Activated T-helper 9 cell treated with anti-CD3 and anti-CD28 coated beads, Interleukin-2, amount 50 U/mL, for 16 hours (primary cell): ENCODE measurements around the gene TFR2.
A peak's percentile ranks its signal among the peaks of the same experiment; 100 is the strongest.

ENCODE experiments used
- DNase-seq: peaks from one replicate; pipeline ENCODE4 v3.0.0-alpha.2; 2020; ENCODE audit warnings: low read depth

Gene TFR2

DNA sequence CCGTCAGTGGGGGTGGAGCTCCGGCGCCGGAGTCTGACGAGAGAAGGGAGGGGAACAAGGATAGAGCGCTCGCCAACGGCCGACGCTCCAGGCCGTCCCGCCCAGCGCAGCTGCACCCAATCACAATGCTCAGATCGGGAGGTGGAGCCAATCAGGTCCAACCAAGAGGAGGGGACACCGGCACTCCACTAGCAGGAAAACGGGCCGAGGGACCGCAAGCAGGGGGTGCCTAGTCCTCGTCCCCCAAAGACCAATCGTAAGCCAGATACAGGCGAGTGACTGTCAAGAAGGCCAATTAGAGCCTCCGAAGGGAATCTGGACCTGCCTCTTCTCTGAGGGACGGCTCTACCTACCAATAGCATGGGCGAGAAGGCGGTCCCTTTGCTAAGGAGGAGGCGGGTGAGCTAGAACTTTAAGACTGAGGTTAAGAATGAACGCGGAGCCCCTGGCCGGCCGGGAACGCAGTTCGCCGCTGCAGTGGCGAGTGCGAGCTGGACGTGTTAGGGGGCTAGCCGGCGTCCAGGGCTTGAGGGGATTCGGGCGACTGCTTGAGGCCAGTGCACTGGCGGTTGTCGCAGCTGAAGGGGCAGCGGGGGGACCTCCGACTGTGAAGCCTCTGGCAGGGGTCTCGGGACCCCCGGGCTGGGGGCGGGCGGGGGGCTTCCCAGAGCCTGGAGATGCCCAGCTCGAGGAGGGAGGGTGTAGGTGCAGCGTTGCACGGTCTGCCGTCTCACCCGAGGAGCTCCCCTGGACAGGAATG lies 54.9 kb downstream of the TFR2 start, which contains the start of gene FBXO24:
Gene FBXO24, plus strand, starts transcription at position 63 of the 760 bp plus-strand sequence. Its CDS starts 298 bp downstream, at position 361.
- peak; percentile 99 for DNase-seq

DNA sequence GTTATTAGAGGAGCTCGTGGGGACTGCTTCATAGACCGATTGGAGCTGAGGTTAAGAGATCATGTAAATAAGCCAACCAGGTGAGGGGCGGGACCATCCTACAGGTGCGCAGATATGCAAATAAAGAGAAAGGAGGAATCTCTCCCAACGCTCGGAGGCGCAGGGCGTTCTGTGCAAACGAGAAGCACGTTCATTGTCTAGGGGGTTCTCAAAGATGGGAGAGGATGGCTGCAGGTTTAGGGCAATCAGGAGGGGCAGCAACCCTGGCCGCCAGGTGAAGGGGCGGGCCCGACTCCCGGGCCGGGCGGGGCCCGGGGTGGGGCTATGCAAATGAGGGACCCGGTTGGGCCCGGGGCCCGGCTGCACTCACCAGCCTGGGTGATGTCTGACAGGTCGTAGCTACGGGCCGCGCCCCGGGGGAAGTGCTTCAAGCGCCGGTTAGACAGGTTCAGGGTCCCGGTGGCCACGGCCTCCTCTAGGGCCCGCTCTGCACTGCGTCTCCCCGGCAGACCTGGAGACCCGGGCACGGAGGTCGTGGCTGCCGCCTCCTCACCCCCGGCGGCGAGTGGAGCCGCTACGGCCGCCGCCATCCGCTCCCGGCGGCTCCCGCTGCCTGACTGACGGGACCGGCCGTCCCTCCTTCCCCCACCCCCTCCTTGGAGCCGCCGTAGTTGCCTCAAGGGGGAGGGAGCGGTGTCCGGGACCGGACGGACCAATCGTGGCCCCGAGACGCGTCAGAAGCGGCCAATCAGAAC lies 55.7 kb downstream of the TFR2 start, which contains the start of gene LRCH4:
Gene LRCH4, minus strand, starts transcription at position 619 of the 755 bp plus-strand sequence. Its CDS starts 29 bp downstream, at position 590.
- peak; percentile 50 for DNase-seq

DNA sequence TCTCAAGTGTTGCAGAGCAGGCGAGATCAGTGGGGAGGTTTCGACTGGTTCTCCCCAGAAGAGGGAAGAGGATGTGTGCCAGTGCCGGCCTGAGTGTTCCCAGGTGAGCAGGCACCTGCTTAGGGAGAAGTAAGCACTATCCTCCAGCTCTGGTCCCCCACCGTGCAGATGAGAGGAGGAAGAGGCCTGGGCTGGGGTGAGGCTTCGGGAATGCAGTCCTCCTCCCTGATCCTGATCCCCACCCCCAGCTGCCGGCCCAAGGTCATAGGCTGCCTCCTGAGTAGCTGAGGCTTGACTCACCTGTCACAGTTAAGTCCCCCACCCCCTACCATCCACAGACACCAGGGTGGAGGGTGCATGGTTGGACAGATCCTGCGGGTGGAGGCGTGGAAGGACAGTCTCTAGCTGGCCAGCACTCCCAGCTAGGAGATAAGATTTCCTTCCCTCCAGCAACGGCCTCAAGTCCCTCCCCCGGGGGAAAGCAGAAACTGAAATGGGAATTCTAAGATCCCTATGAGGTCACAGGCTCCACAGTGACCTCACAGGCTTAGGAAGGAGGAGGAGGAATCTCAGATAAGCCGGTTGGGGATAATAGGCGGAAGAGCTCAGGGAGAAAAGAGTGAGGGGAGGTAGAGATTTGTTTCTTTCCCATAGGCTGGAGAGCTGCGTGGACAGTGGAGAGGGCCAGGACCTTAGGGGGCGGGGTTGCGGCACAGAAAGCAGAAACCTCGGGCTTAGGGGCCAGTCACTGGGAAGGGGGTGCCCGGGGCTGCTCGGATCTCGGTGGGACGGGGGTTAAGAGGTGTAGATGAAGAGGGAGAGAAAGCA lies 56.5 kb downstream of the TFR2 start:
- DNase-seq, result no peak

- DNase-seq, result no peak
These were observed 57.2 kb downstream of the TFR2 start for GRCh38 chr7:100584054-100584682.

GRCh38 chr7:100583132-100584053 lies 58.0 kb downstream of the TFR2 start:
- peak; percentile 43 for DNase-seq

DNA sequence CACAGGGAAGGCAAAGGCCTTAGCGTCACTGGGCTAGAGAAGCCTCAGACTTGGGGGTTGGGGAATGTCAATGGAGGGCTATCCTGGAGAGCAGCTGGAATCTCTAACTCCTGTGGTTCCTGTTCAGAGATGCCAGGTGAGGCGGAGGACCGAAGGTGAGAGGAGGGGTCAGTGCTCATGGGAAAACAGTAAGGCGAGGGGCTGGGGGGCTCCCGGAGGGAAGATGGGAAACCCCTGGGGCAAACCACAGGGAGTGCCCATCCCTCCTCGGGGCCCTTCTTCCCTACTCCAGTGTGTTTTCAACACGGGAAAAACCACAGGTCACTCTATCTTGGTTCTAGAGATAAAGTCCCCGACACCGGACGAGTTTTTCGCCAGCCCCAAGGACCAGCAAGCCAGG lies 58.7 kb downstream of the TFR2 start:
- no peak for DNase-seq

DNA sequence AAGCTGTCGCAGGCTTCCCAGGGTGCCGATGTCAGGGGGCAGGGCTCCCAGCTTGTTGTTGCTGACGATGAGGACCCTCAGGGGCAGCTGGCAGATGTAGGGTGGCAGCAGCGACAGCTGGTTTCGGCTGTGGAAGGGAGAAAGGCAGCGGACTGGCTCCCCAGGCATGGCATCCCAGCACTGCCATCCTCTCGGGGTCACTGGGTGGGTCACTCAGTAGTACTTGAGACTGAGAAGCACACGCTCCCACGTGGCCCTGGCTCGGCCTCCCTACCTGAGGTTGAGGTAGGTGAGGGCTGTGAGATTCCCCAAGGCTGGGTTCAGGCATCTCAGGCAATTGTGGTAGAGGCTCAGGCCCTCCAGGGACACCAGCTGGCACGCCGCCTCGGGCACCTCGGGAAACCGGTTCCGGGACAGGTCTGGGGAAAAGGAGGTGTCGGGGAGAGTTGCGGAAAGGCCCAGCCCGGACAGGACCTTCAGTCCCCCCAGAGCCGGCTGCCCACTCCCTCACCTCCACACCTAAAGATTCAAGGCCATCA lies 59.2 kb downstream of the TFR2 start:
- DNase-seq, result no peak

DNA sequence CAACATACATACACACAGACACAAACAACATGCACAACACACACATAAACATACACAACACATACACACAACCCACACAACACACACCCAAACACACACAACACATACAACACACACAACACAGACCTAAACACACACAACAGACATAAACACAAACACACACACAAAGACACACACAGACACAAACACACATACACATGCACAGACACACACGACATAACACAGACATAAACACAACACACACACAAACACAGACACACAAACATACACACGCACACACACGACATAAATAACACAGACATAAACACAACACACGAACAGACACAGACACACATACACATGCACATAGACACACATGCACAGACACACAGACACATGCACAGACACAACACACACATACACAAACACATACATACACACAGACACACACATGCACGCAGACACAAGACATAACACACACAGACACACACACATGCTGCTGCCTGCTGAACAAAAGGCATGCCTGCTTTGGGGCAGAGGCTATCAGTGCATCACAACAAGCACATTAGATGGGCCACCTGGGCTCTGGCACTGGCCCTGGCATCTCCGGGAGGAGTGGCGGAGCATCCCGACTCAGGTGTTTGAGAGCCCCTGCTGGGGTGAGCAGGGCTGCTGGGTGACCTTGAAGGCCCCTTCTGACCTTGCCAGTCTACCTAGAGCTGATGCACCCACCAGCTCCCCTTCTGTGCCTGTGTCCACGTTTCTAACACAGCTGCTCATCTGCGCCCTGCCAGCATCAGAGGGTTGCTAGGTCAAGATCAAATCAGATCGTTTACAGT lies 60.7 kb downstream of the TFR2 start:
- no peak for DNase-seq

DNA sequence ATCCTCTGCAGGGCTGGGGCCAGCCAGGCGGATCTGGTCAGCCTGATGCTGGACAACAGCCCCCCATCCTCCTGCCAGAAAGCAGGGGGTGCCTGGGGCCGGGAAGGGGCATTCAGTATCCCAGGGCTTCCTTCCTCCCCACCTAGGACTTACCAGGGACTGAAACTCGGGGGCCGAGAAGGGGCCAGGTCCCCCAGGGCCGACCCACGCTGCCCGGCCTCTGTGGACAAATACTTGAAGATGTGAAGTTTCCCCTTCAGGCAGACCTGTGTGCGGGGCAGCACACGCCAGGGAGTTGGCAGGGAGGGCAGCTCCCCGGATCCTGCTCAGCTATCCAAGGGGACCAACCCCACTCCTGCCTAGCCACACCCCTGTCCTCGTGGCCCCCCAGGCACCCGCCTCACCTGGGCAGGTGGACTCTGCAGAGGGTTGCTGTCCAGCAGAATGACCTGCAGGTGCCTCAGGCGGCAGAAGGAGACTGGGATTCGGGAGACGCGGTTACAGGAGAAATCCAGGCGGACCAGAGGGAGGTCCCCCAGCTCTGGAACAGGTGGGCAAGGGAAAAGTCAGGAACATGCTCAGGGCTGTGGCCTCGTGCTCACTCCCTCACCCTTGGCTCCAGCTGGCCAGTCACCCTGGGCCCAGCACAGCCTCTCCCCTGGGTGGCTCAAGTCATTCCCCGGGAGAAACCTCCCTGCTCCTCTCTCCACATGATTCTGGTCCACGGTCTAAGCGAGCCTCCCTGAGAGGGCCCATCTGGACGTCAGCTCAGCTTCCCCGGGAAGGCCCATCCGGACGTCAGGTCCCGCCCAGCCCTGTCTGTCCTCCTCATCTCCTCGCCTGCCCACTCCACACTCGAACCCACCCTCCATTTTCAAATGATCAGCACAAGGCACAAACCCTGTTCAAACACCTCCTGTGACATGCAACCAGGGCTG lies 62.8 kb downstream of the TFR2 start:
- DNase-seq, result no peak

DNA sequence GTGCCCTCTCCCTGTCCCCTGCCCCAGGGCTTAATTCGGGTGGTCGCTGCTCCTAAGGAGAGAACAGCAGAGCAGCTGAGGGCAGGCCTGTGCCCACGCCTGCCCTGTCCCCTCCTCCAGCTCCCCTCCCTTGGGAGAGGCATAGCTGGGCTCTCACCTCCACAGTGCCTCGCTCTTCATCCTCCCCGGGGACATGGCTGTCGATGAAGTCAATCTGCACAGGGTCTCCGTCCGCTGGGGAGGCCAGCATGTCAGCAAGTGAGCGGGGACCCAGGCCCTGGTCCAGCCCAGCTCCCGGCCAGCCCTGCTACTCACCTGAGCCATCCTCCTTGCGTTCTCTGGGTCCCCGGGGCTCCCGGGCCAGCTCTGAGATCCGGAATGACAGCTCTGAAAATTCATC lies 63.8 kb downstream of the TFR2 start:
- DNase-seq, result no peak

GRCh38 chr7:100577103-100577502 lies 64.2 kb downstream of the TFR2 start:
- DNase-seq, result no peak

GRCh38 chr7:100576384-100576993 lies 64.9 kb downstream of the TFR2 start:
- no peak for DNase-seq

GRCh38 chr7:100575746-100576383 lies 65.5 kb downstream of the TFR2 start:
- no peak for DNase-seq

- DNase-seq, result no peak
These were observed 66.1 kb downstream of the TFR2 start for GRCh38 chr7:100575206-100575631.

GRCh38 chr7:100574362-100575205 lies 66.8 kb downstream of the TFR2 start:
- no peak for DNase-seq

DNA sequence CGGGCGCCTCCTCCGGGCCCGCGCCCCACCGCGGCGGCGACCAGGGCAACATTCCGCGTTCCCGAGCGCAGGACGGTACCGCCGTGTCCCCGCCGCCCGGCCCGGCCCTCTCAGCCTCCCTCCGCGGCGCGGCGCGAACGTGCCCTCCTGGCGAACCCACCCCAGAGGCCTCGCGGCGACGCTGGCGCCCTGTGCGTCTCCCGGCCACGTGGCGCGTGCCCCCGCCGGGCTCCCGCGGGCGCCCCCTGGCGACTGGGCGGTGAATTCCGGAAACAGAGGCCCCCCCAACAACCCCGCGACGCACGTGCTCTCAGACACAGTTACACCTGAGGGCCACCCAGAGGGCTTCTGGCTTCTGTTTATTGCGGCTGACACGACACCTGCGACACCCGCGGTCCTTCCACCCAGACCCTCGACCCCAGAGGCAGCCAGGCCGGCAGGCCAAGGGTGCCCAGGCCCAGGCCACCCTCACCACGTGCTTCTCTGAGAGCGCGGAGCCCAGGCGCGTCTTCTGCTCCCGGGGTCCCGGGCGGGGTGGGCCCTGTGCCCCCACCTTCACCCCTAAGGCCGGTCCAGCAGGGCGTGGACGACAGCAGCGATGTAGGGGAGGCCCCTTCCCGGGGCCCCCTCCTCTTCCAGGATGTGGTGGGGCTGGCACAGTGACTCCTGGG lies 67.5 kb downstream of the TFR2 start, which contains the start of gene SAP25:
Gene SAP25, minus strand, starts transcription at position 210 of the 671 bp plus-strand sequence. Its CDS starts 158 bp downstream, at position 52.
- DNase-seq, result no peak
